Measurements from ENCODE around the gene OTUD7B.
"Not testable (repeated sequence)": the region's sequence is repeated elsewhere in the genome, so short reads cannot be mapped to it uniquely, and the experiment has no call there.

The OTUD7B gene

DNA sequence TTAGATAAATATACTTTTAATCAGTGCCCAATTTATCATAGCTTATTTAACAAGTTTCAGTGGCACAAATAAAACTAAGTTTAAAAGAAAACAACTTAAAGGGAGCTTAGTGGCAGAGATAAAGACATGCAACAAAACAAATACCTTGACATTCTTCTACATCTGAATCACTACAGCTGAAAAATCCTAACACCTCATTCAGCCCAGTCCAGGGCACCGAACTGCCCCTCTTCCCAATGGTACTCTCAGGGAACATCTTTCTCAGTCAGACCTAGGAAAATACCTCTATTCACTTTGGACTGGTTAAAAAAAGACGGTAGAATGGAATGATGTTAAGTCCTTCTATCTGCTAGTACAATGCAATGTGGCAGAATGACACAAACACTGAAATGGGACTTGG is 8.3 kb downstream of the OTUD7B start:
- no peak for DNase-seq

GRCh38 chr1:150001415-150001814 is 9.1 kb downstream of the OTUD7B start:
- DNase-seq = no peak

GRCh38 chr1:149997585-149998262 is 12.8 kb downstream of the OTUD7B start:
- DNase-seq = no peak

- no peak for DNase-seq
These were observed 14.6 kb downstream of the OTUD7B start for GRCh38 chr1:149995927-149996326.

- DNase-seq = no peak
These were observed 16.8 kb downstream of the OTUD7B start for GRCh38 chr1:149993764-149994163.

DNA sequence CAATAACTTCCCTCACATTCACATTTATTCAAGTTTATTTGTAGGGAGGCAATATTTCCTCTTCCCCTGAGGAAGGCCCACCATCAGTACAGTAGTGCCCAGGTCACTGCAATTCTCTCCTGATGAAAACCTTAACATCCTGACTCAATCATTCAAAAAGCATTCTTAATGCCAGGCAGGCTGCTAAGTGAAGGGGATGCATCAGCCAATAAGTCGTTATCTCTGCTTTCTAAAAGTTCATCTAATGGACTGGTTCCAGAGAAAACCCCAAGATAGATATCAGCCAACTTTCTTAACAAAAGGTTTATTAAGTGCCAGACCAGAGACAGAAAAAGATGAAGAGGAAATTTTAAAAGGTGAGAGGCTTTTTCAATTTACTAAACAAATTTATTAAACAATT is 17.3 kb downstream of the OTUD7B start:
- DNase-seq = no peak

- no peak for DNase-seq
These were observed 23.3 kb downstream of the OTUD7B start for GRCh38 chr1:149987297-149987595.

GRCh38 chr1:149986486-149987296 is 23.8 kb downstream of the OTUD7B start:
- peak; percentile 94 for DNase-seq

- peak; percentile 12 for DNase-seq
These were observed 30.5 kb downstream of the OTUD7B start for GRCh38 chr1:149979972-149980540.

- DNase-seq = no peak
These were observed 31.1 kb downstream of the OTUD7B start for GRCh38 chr1:149979245-149979971.

- DNase-seq = peak; percentile 24
These were observed 31.9 kb downstream of the OTUD7B start for GRCh38 chr1:149978547-149979023.

- DNase-seq = no peak
These were observed 33.2 kb downstream of the OTUD7B start for GRCh38 chr1:149977345-149977744.

DNA sequence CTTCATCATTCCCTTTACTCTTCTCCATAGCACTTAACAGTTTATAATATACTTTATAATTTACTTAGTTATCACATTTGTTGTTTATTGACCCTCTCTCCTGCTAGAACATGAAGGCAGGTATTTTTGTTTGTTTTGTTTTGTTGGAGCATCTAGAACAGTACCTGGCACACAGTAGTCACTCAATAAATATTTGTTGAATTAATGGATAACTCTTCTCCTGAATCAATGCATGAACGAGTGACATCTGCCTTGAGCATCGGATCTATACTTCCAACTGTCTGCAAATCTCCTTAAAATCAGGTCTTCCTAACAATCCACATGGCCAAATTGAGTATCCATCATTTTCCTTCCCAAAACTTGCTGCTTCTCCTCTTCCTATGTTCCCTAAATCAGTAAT is 38.0 kb downstream of the OTUD7B start:
- no peak for DNase-seq

GRCh38 chr1:149967646-149968045 is 42.9 kb downstream of the OTUD7B start:
- no peak for DNase-seq

DNA sequence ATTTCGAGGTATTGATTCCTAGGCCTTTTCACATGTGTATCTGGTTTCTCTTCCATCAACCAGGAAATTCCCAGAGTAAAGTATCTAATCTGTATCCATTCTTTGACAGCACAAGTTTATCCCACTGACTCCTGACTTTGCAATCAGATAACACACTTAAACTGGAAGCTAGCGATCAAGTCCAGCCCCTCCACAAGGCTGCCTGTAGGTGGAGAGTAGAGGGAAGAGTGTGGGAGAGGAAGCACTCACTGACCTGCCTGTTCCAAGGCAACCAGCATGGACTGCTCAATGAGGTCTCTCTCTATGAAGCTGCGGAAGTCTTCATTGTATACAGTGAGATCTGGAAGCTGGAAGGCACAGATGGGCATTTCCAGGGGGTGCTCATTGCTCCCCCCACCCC is 43.5 kb downstream of the OTUD7B start:
- DNase-seq = no peak

- no peak for DNase-seq
These were observed 44.1 kb downstream of the OTUD7B start for GRCh38 chr1:149966405-149966804.

DNA sequence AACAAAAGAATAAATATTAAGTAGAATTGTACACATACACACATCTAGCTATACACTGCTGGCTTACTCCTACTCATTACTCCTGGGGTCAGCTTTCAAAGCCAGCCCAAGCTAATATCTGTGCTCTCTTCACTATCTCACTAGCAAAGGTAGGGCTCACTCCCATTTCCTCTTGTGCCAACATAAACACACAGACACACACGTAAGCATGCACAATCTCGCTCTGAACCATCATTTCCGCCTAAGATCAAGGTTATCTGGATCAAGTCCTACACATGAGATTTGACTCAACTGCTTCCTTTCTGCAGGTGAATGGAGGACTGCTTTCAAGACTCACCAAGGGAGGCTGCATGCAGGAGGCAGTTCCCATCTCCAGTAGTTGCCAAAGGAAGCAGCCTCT is 45.1 kb downstream of the OTUD7B start:
- DNase-seq = no peak

DNA sequence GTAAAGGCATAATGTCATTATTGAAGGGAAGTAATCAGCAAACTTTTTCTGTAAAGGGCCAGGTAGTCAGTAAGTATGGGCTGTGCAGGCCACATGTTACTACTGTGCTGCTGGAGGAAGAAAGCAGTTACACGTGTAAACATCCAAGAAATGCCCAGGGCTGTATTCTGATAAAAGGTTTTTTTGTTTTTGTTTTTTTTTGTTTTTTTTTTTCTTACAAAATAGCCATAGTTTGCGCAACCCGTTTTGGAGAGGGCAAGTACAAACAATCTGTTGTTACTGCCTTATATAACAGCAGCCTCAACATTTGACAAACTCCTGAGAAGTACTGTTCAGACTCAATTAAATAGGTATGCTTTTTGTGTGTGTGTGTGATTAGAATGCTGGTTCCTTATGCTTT is 47.2 kb downstream of the OTUD7B start:
- DNase-seq = no peak

GRCh38 chr1:149962736-149963135 is 47.8 kb downstream of the OTUD7B start:
- no peak for DNase-seq

DNA sequence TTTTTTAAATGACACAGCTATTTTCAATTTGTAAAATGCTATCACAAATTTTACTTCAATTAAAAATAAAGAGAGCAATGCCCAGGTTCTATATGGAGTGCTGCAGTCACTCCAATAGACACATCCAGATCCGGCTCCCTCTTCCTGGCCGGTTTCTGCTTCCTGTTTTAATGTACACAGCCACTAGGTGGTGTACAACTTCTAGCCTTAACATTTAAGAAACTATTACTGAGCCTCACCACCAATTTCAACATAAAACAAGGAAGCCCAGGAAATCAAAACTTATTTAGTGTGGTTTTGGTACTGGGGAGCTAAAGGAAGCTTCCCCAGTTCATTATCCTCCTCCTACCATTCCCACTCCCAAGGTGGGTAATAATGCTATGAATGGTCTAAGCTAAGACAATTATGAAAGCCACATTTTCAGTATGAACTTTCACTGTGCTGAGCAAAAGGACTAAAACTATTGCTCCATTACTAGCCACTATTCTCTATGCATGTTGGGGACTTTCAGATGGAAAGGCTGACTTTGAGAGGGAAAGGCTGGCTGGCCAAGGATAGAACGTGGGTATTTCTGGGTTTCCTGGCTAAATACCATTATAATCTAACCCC is 48.4 kb downstream of the OTUD7B start:
- DNase-seq = peak; percentile 78

- DNase-seq = not testable (repeated sequence)
These were observed 53.0 kb downstream of the OTUD7B start for GRCh38 chr1:149957548-149957947.

DNA sequence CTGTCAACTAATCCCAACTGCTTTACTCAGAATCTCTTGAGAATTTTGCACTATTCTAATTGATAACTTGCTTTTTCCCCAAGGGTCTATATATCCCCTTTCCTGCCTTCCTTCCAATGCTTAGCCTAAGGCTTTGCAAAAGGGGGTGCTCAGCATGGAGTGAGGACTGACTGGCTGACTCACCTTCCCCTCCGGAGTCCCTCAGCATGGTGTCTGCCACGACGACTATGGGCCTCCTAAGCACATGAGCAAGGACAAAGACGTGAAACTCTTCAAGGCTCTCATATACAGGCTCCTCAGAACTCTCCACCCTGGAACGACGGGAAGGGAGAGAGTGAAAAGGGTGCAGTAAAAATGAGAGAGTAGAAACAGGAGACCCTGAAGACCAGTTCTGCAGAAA is 60.6 kb downstream of the OTUD7B start:
- peak; percentile 19 for DNase-seq

- no peak for DNase-seq
These were observed 65.3 kb downstream of the OTUD7B start for GRCh38 chr1:149945206-149945605.

Data from fibroblast of skin of scalp (primary cell).